HCT116 (cell line): ENCODE data around the gene RSPH6A. TPM values are rescaled to one million over a fixed set of nuclear protein-coding genes. Genes with fewer than 3 reads are reported as not detected.
A peak's percentile ranks its signal among the peaks of the same experiment; 100 is the strongest.

Experiments used
- ATAC-seq: fragments of 200-7000 bp; cut with Tn5 transposase; 2 replicates; pipeline ENCODE4 v1.9.1; 2020; ENCODE audit warnings: mild to moderate bottlenecking, moderate library complexity
- BruUV-seq: library from RNA; stranded (reverse); fragments of 400-500 nt; replicated peaks from 2 replicates; lab custom pipeline; 2021; lab: Mats Ljungman, UMichigan
- CTCF ChIA-PET: fragments of 300-600 bp; sonication (Branson Sonifier 250); formaldehyde crosslinking; loops from one replicate; lab custom pipeline; 2021; ENCODE audit warnings: antibody characterized with exemption; lab: Charles Lee
- POLR2A ChIA-PET: fragments of 300-600, 350-600 bp; sonication (Branson Sonifier 250); formaldehyde crosslinking; loops from one replicate; lab custom pipeline; 2021; ENCODE audit warnings: antibody characterized with exemption; lab: Charles Lee
- RAD21 ChIA-PET, 2 experiments: fragments of 300-600 bp; sonication (Branson Sonifier 250); formaldehyde crosslinking; loops; one replicate each; lab custom pipeline; 2023; ENCODE audit warnings: low total read pairs in 2 of 2; ENCODE audit not compliant: uncharacterized antibody in 2 of 2, unreplicated experiment in 2 of 2, low non-redundant PET in 1 of 2; lab: Charles Lee
- DNase-seq: peaks from one replicate; pipeline ENCODE4 v3.0.0-alpha.2; 2010; ENCODE audit warnings: low read depth, low spot score
- H2AFZ ChIP-seq: fragments of 200-600 bp; shearing (Covaris generic), sonication (generic); 2 replicates; pipeline ENCODE4 v1.6.1; 2017; ENCODE audit warnings: low read depth, mixed run types, mixed read lengths, antibody characterized with exemption, low read length; ENCODE audit not compliant: poor library complexity, severe bottlenecking
- H3K27ac ChIP-seq: 2 replicates; pipeline ENCODE4 v1.5.1; 2012; ENCODE audit warnings: low read depth, low read length
- H3K27me3 ChIP-seq: fragments of 200-600 bp; sonication (generic); 2 replicates; pipeline ENCODE4 v1.6.1; 2016; ENCODE audit warnings: mixed run types, low read length, mixed read lengths; ENCODE audit not compliant: insufficient read depth
- H3K36me3 ChIP-seq, 2 experiments: fragments of 200-500 bp in 1 of 2; fragments of 200-600 bp in 1 of 2; sonication (Bioruptor generic) in 1 of 2; sonication (generic) in 1 of 2; 2 replicates each; pipeline versions ENCODE4 v1.5.1 to v1.6.1; 2014 to 2016; ENCODE audit warnings: low read length in 2 of 2, inconsistent platforms in 1 of 2, mixed read lengths in 1 of 2, mixed run types in 1 of 2; ENCODE audit not compliant: insufficient read depth in 2 of 2, control insufficient read depth in 1 of 2
- H3K4me1 ChIP-seq, 2 experiments: fragments of 200-600 bp in 1 of 2; sonication (generic) in 1 of 2; 2 replicates each; pipeline versions ENCODE4 v1.5.1 to v1.6.1; 2012 to 2017; ENCODE audit warnings: low read length in 2 of 2, inconsistent platforms in 1 of 2, mild to moderate bottlenecking in 1 of 2, mixed read lengths in 1 of 2, mixed run types in 1 of 2, moderate library complexity in 1 of 2; ENCODE audit not compliant: insufficient read depth in 2 of 2, control insufficient read depth in 1 of 2
- H3K4me2 ChIP-seq: fragments of 200-600 bp; sonication (generic); 2 replicates; pipeline ENCODE4 v1.6.1; 2017; ENCODE audit warnings: mixed run types, low read length, mixed read lengths
- H3K4me3 ChIP-seq, 2 experiments: fragments of 200-600 bp in 1 of 2; sonication (generic) in 1 of 2; replicated peaks in 1 of 2; 2 replicates each; pipeline ENCODE4 v1.5.1; 2011 to 2016; ENCODE audit warnings: low read length in 2 of 2, control low read depth in 1 of 2, low read depth in 1 of 2, mild to moderate bottlenecking in 1 of 2, mixed read lengths in 1 of 2, mixed run types in 1 of 2
- H3K79me2 ChIP-seq: fragments of 200-600 bp; sonication (generic); 2 replicates; pipeline ENCODE4 v1.6.1; 2017; ENCODE audit warnings: mild to moderate bottlenecking, mixed run types, low read length, moderate library complexity, mixed read lengths; ENCODE audit not compliant: insufficient read depth
- H3K9ac ChIP-seq: fragments of 200-600 bp; sonication (generic); 2 replicates; pipeline ENCODE4 v1.6.1; 2016; ENCODE audit warnings: low read length, mixed read lengths
- H3K9me2 ChIP-seq: fragments of 200-600 bp; sonication (generic), shearing (Covaris generic); 2 replicates; pipeline ENCODE4 v1.6.1; 2017; ENCODE audit warnings: mixed run types, mild to moderate bottlenecking, moderate library complexity; ENCODE audit not compliant: insufficient read depth
- H3K9me3 ChIP-seq, 2 experiments: fragments of 200-500 bp in 1 of 2; fragments of 200-600 bp in 1 of 2; sonication (Bioruptor generic) in 1 of 2; sonication (generic) in 1 of 2; 2 replicates each; pipeline ENCODE4 v1.6.1; 2014 to 2017; ENCODE audit warnings: low read length in 2 of 2, mixed read lengths in 2 of 2, inconsistent platforms in 1 of 2, low read depth in 1 of 2, mild to moderate bottlenecking in 1 of 2, mixed run types in 1 of 2, moderate library complexity in 1 of 2; ENCODE audit not compliant: control insufficient read depth in 1 of 2, insufficient read depth in 1 of 2
- H4K20me1 ChIP-seq: fragments of 200-600 bp; sonication (generic), shearing (Covaris generic); 2 replicates; pipeline ENCODE4 v1.6.1; 2017; ENCODE audit warnings: mixed run types, mild to moderate bottlenecking, moderate library complexity; ENCODE audit not compliant: insufficient read depth
- ATF3 ChIP-seq: IDR thresholded peaks from 2 replicates; pipeline ENCODE4 v1.6.1; 2012
- CTCF ChIP-seq, 3 experiments: fragments of 200-600 bp in 1 of 3; sonication (generic) in 1 of 3; IDR thresholded peaks in 2 of 3; conservative IDR thresholded peaks in 1 of 3; 2 replicates each; pipeline ENCODE4 v1.5.1; 2012 to 2017; ENCODE audit warnings: low read depth in 2 of 3, low read length in 2 of 3, antibody characterized with exemption in 1 of 3, borderline replicate concordance in 1 of 3, control low read depth in 1 of 3, mild to moderate bottlenecking in 1 of 3, mixed read lengths in 1 of 3, mixed run types in 1 of 3, moderate library complexity in 1 of 3; ENCODE audit not compliant: insufficient read depth in 1 of 3
- ELF1 ChIP-seq: IDR thresholded peaks from 2 replicates; pipeline ENCODE4 v1.6.1; 2012; ENCODE audit warnings: low read depth, borderline replicate concordance
- EZH2 ChIP-seq: fragments of 200-600 bp; sonication (generic); IDR thresholded peaks from 2 replicates; pipeline ENCODE4 v1.6.1; 2017; ENCODE audit warnings: antibody characterized with exemption, mixed run types
- JUND ChIP-seq: IDR thresholded peaks from 2 replicates; pipeline ENCODE4 v1.6.1; 2012
- RAD21 ChIP-seq: IDR thresholded peaks from 2 replicates; pipeline ENCODE4 v1.6.1; 2012; ENCODE audit warnings: low read depth, mild to moderate bottlenecking
- intact Hi-C: fragments of 100-400 bp; cut with micrococcal nuclease; formaldehyde crosslinking; loops from 2 replicates; pipeline ENCODE4 v1.10.0; 2022
- total RNA-seq: library from RNA; stranded (reverse); gene quantifications from one replicate; pipeline ENCODE4 v1.2.1, GENCODE V29; 2021; ENCODE audit not compliant: unreplicated experiment
- TF ChIP-seq, protein P1 (sequence below): IDR thresholded peaks from 2 replicates; pipeline ENCODE4 v1.6.1; 2012

The RSPH6A gene
- total RNA-seq, 1 experiment from 2014 or later = 0.57 TPM

- ChIA-PET RAD21 (interaction anchor here (0.9 to 1.9 kb wide), 2 partner anchors 29 kb away, joined by 7 to 8 read pairs; partner anchors contain the start of gene SIX5 (in 1 of the 2)), CTCF (interaction anchor here (0.7 to 3.9 kb wide), 11 partner anchors 10 to 278 kb away, joined by 3 to 54 read pairs (median 5); partner anchors contain the start of genes DMPK, FOXA3 and SIX5), POLR2A (interaction anchor here (1.7 kb wide), 1 partner anchor 29 kb away, joined by 9 read pairs; the partner anchor contains the start of gene SIX5)
- Histone ChIP-seq H3K9ac (no peak overlapping the region), H3K79me2 (no peaks in the 10 kb centered on the region), H3K9me3 (no peaks in the 10 kb centered on the region), H3K4me3 (no peak overlapping the region), H4K20me1 (no peaks in the 10 kb centered on the region), H2AFZ (peak overlapping the region; percentile 95), H3K4me2 (peak overlapping the region; percentile 60), H3K27ac (no peak overlapping the region), H3K9me2 (no peaks in the 10 kb centered on the region), H3K27me3 (no peaks in the 10 kb centered on the region), H3K4me1 (peaks cover 0 to 18% of the 10 kb centered on the region in 2 experiments; a peak in 2 of 4 replicates), H3K36me3 (no peaks in the 10 kb centered on the region)
- no peak for DNase-seq
- BruUV-seq = no TSS peak
- TF ChIP-seq RAD21 = peak; percentile 79
- no peak for TF ChIP-seq JUND
- no peak for TF ChIP-seq EZH2
- TF ChIP-seq CTCF (IDR thresholded peaks at IDR 0.05 in 2 of 3, conservative IDR thresholded peaks at IDR 0.05 in 1 of 3; ENCODE audit: borderline replicate concordance in 1 of 3, insufficient read depth in 1 of 3, low read depth in 2 of 3, low read length in 2 of 3) = peak; percentile 79 to 85 (median 81)
- intact Hi-C loops = loop anchor here (1.0 kb wide), 1 partner anchor 29 kb away; no protein-coding TSS in a partner anchor
- peak; percentile 92 for ATAC-seq
These were observed 16.1 kb downstream of the RSPH6A start for GRCh38 chr19:45798995-45799517.

GRCh38 chr19:45794627-45795026 lies 20.5 kb downstream of the RSPH6A start:
- Histone ChIP-seq H3K27me3 (no peaks in the 10 kb centered on the region), H3K27ac (no peak overlapping the region), H3K9me2 (no peaks in the 10 kb centered on the region), H3K79me2 (peaks cover 19% of the 10 kb centered on the region), H4K20me1 (no peaks in the 10 kb centered on the region), H3K36me3 (peaks cover 0 to 3% of the 10 kb centered on the region in 2 experiments; a peak in 2 of 4 replicates), H3K4me1 (peaks cover 12 to 30% of the 10 kb centered on the region in 2 experiments; a peak in 3 of 4 replicates), H3K4me3 (no peak overlapping the region), H2AFZ (no peak overlapping the region), H3K9ac (no peak overlapping the region), H3K9me3 (no peaks in the 10 kb centered on the region), H3K4me2 (no peak overlapping the region)
- ATAC-seq (no peak), DNase-seq (no peak)
- RAD21 ChIA-PET = no interaction called here
- intact Hi-C loops = no loop called here
- CTCF ChIA-PET = interaction anchor here (0.7 to 1.6 kb wide), 2 partner anchors 22 to 30 kb away, joined by 3 read pairs; no protein-coding TSS in a partner anchor
- no peak for TF ChIP-seq ATF3
- TF ChIP-seq, protein P1, sequence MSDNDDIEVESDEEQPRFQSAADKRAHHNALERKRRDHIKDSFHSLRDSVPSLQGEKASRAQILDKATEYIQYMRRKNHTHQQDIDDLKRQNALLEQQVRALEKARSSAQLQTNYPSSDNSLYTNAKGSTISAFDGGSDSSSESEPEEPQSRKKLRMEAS = no peak
- no peak for TF ChIP-seq ELF1
- POLR2A ChIA-PET = no interaction called here
- no TSS peak for BruUV-seq
